Measurements from ENCODE around the gene F10.
"Not testable (repeated sequence)": the region's sequence is repeated elsewhere in the genome, so short reads cannot be mapped to it uniquely, and the experiment has no call there.

- not testable (repeated sequence) for TF ChIP-seq ZNF384 (IDR thresholded peaks at IDR 0.05); PKNOX1 (IDR thresholded peaks at IDR 0.05); ELF4 (IDR thresholded peaks at IDR 0.05); FOXM1 (IDR thresholded peaks at IDR 0.05; ENCODE audit: borderline replicate concordance); BHLHE40 (IDR thresholded peaks at IDR 0.05; ENCODE audit: borderline replicate concordance)
Observed at GRCh38 chr13:113108521-113108920, 14.1 kb upstream of the F10 start.

Data from HEK293T (cell line).